DND-41 (cell line): ENCODE measurements around the gene CTNNBL1.

ENCODE experiments used
- CTCF ChIP-seq: IDR thresholded peaks from 2 replicates; pipeline ENCODE4 v1.5.1; 2012; ENCODE audit warnings: borderline replicate concordance, low read length, moderate library complexity, mild to moderate bottlenecking; ENCODE audit not compliant: poor library complexity, severe bottlenecking; ENCODE audit errors: extremely low read depth
- EZH2 ChIP-seq: IDR thresholded peaks from 3 replicates; pipeline ENCODE4 v1.6.1; 2012; ENCODE audit warnings: borderline replicate concordance, low read depth, mild to moderate bottlenecking, moderate library complexity, low read length, inconsistent platforms; ENCODE audit not compliant: severe bottlenecking

GRCh38 chr20:37833221-37833896, 139.5 kb downstream of the CTNNBL1 start:
- TF ChIP-seq EZH2 (no peak), CTCF (no peak)
